ENCODE results near the gene LATS1.
"Not testable (repeated sequence)": the region's sequence is repeated elsewhere in the genome, so short reads cannot be mapped to it uniquely, and the experiment has no call there.

The LATS1 gene

GRCh38 chr6:149711711-149712110 lies 6.2 kb downstream of the LATS1 start:
- DNase-seq (no peak), ATAC-seq (no peak)
- peaks cover 56% of the 10 kb centered on the region for H3K4me1 Mint-ChIP-seq
- no peak overlapping the region for H3K27ac Mint-ChIP-seq
- no peaks in the 10 kb centered on the region for H3K27me3 Mint-ChIP-seq
- H3K9me3 Mint-ChIP-seq: no peaks in the 10 kb centered on the region
- H3K4me3 Mint-ChIP-seq: no peak overlapping the region

DNA sequence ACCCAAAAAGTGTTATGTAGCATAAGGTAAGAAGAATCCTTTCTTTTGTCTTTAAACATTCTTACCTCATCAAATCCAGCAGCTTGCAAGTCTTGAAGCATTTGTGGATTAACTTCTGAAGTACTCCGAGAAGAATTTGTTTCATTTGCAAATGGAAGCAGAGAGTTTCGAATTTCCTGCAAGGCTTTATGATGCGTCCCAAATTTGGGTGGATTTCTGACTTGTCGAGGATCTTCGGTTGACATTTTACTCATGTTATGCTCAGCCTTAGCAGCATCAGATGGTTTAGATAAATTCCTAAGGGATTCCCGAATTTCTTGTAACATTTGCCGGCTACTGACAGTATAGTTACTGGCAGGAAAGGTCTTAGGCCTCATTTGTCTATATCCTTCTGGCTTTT lies 16.2 kb downstream of the LATS1 start:
- ATAC-seq: no peak
- no peak for DNase-seq
- Mint-ChIP-seq H3K27me3 (no peaks in the 10 kb centered on the region), H3K9me3 (no peaks in the 10 kb centered on the region), H3K4me1 (peaks cover 15% of the 10 kb centered on the region), H3K27ac (no peak overlapping the region), H3K4me3 (no peak overlapping the region)

- DNase-seq: no peak
- no peak overlapping the region for H3K4me3 Mint-ChIP-seq
- ATAC-seq: no peak
- no peaks in the 10 kb centered on the region for H3K9me3 Mint-ChIP-seq
- peaks cover 8% of the 10 kb centered on the region for H3K4me1 Mint-ChIP-seq
- no peaks in the 10 kb centered on the region for H3K27me3 Mint-ChIP-seq
- H3K27ac Mint-ChIP-seq: peak overlapping the region in 1 of 2 donors; percentile 9
These were observed 18.8 kb downstream of the LATS1 start for GRCh38 chr6:149699150-149699549.

DNA sequence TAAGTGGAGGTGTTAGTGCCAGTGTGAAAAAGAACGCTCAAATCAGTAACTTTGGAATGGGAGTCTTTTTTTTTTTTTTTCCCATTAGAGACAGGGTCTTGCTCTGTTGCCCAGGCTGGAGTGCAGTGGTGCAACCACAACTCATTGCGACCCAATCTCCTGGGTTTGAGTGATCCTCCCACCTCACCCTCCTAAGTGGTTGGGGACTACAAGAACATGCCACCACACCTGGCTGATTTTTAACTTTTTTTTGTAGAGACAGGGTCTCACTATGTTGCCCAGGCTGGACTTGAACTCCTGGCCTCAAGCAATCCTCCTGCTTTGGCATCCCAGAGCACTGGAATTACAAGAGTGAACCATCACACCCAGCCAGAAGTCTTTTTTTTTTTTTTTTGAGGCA lies 19.7 kb downstream of the LATS1 start:
- DNase-seq (no peak), ATAC-seq (no peak)
- Mint-ChIP-seq H3K4me3 (no peak overlapping the region), H3K4me1 (peaks cover 8% of the 10 kb centered on the region), H3K9me3 (no peaks in the 10 kb centered on the region), H3K27me3 (no peaks in the 10 kb centered on the region), H3K27ac (peak overlapping the region in 1 of 2 donors; percentile 42)

GRCh38 chr6:149696901-149697300 lies 21.0 kb downstream of the LATS1 start:
- H3K27ac Mint-ChIP-seq: no peak overlapping the region

DNA sequence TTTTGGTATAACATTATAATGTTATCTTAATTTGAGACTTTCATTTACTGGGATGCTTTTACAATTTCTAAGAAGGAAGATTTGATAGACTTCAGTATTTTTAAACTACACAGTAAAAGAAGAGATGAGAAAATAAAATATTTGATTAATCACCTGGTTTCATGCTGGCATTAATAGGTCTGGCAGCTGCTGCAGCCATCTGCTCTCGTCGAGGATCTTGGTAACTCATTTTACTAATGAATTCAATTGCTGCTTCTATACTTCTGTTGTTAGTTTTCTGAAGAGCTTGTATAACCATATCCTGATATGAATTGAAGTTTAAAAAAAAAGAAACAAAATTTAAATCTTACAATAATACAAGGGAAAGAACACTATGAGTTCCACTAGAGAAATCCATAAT lies 23.0 kb downstream of the LATS1 start:
- H3K27me3 Mint-ChIP-seq: no peaks in the 10 kb centered on the region
- no peak overlapping the region for H3K27ac Mint-ChIP-seq
- peaks cover 8% of the 10 kb centered on the region for H3K4me1 Mint-ChIP-seq
- H3K4me3 Mint-ChIP-seq: no peak overlapping the region
- H3K9me3 Mint-ChIP-seq: no peaks in the 10 kb centered on the region
- no peak for ATAC-seq
- no peak for DNase-seq

More at GRCh38 chr6:149696901-149697300, 21.0 kb downstream of the LATS1 start:
- ATAC-seq (no peak), DNase-seq (no peak)
- H3K9me3 Mint-ChIP-seq: no peaks in the 10 kb centered on the region
- H3K27me3 Mint-ChIP-seq: no peaks in the 10 kb centered on the region
- H3K4me1 Mint-ChIP-seq: peaks cover 8% of the 10 kb centered on the region
- no peak overlapping the region for H3K4me3 Mint-ChIP-seq

DNA sequence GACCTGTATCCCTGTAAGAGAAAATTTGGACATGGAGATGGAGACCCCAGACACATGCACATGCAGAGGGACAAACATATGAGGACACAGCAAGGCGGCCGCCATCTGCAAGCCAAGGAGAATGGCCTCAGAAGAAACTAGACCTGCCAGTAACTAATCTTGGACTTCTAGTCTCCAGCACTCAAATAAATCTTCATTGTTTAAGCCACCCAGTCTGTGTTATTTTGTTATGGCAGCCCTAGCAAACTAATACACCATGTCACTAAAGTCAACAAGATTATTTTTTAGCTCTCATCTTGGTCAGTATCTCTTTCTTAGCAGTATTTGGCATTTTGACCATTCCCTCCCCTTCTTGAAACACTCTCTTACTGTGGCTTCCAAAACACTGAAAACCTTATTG lies 26.7 kb downstream of the LATS1 start:
- Mint-ChIP-seq H3K27me3 (no peaks in the 10 kb centered on the region), H3K4me3 (no peak overlapping the region), H3K9me3 (no peaks in the 10 kb centered on the region), H3K27ac (no peak overlapping the region), H3K4me1 (peaks cover 23% of the 10 kb centered on the region)
- DNase-seq (no peak), ATAC-seq (no peak)

DNA sequence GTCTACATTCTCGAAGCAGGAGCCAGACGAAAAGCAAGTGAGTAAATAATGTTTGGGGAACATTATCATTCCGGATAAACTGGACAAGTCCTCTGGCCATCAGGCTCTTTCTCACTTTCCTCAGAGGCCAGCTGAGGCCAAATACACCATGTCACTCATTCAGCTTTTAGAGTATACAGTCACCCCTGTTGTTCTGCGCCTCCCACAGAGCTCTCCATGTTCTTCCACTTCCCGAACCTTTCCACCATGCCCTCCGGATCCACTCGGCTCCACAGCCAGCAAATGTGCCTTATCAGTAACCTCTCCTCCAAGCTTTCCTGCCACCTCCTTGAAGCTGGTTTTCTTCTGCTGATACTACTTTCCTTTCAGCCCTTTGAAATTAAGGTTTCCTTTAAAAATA lies 31.7 kb downstream of the LATS1 start:
- Mint-ChIP-seq H3K9me3 (no peaks in the 10 kb centered on the region), H3K27me3 (no peaks in the 10 kb centered on the region), H3K4me1 (peaks cover 35% of the 10 kb centered on the region), H3K4me3 (peak overlapping the region in 1 of 2 donors; percentile 7), H3K27ac (peak overlapping the region in 1 of 2 donors; percentile 37)
- no peak for DNase-seq
- no peak for ATAC-seq

DNA sequence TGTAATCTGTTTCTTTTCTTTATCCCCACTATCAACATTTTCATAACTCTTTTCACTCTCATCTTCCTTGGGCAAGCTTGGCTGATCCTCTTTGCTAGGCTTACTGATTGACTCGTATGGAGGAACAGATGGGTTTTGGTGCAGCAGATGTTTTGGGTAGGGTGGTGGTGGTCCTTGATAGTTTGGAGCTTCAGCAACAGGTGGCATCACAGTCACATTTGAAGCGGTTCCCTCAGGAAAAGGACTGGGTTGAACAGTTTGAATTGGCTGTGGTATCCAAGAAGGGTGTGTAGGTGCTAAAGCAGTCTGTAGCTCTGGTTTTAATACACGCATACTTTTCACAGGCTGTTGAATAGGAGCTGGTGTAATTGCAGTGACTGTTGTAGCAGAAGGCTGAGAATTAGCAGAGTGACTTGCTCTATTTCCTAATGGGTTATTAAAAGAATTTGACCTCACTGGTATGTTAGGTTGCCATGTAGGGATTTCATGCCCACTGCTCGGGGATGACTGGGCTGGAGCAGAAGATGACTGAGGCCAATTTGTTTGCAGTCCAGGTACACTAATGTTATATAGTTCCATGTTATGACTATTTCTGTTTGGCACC lies 34.5 kb downstream of the LATS1 start:
- Mint-ChIP-seq H3K27me3 (no peaks in the 10 kb centered on the region), H3K4me3 (no peak overlapping the region), H3K4me1 (peaks cover 31% of the 10 kb centered on the region), H3K9me3 (no peaks in the 10 kb centered on the region), H3K27ac (no peak overlapping the region)
- DNase-seq (no peak), ATAC-seq (no peak)

DNA sequence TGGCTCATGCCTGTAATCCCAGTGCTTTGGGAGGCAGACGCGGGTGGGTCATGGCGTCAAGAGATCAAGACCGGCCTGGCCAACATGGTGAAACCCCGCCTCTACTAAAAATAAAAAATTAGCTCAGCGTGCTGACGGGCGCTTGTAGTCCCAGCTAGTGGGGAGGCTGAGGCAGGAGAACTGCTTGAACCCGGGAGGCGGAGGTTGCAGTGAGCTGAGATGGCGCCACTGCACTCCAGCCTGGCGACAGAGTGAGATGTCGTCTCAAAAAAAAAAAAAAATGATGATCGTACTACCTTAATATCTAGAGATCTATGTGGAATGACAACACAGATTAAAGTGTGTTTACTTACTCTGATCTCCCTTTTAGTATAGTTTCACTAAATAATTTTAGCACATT lies 36.1 kb downstream of the LATS1 start:
- not testable (repeated sequence) for H3K9me3 Mint-ChIP-seq, H3K27me3 Mint-ChIP-seq, ATAC-seq, H3K27ac Mint-ChIP-seq, H3K4me3 Mint-ChIP-seq, DNase-seq
- H3K4me1 Mint-ChIP-seq: peaks cover 18% of the 10 kb centered on the region

DNA sequence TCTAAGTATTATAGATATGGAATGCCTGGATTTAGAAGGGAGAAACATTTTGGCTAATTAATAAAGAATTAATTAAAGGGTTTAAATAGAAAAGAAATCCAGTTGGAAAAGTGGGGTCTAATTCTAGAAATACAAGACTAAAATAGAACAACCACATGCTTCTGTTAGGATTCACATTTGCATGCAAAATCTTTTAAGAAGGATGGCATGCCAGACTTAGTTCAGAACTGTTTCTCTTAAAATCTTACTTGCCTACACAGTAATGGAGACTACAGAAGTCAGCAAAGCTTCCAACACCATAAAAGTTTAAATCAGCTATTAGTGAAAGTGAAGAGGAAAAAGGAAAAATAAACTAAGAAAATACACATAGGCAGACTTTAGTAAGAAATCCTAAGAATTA lies 36.7 kb downstream of the LATS1 start:
- no peaks in the 10 kb centered on the region for H3K27me3 Mint-ChIP-seq
- ATAC-seq (no peak), DNase-seq (no peak)
- no peaks in the 10 kb centered on the region for H3K9me3 Mint-ChIP-seq
- H3K4me1 Mint-ChIP-seq: peaks cover 12% of the 10 kb centered on the region
- no peak overlapping the region for H3K27ac Mint-ChIP-seq
- H3K4me3 Mint-ChIP-seq: no peak overlapping the region

DNA sequence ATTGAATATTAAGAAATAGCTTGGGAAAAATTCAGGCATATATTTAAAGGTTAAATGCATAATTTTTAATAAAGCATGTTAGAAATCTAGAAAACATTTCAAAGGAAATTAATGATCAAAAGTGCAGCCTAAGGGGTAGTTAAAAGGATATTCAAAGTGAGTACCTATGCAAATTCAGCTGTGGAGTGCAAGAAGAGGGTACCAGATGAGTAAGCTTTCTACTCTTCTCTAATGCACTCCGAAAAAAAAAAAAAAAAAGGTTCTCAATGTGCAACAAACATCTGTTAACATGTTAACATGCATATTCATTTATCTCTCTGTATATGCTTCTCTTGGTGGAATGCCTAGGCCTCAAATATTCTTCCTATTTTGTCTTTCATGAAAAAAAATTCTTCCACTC lies 37.4 kb downstream of the LATS1 start:
- H3K4me1 Mint-ChIP-seq: peaks cover 9% of the 10 kb centered on the region
- H3K27me3 Mint-ChIP-seq: no peaks in the 10 kb centered on the region
- no peaks in the 10 kb centered on the region for H3K9me3 Mint-ChIP-seq
- H3K27ac Mint-ChIP-seq: no peak overlapping the region
- no peak for ATAC-seq
- no peak overlapping the region for H3K4me3 Mint-ChIP-seq
- DNase-seq: no peak

GRCh38 chr6:149672265-149672664 lies 45.6 kb downstream of the LATS1 start:
- peak overlapping the region in 1 of 2 donors; percentile 77 for H3K27ac Mint-ChIP-seq
- DNase-seq, H3K9me3 Mint-ChIP-seq, H3K27me3 Mint-ChIP-seq, H3K4me3 Mint-ChIP-seq, ATAC-seq, H3K4me1 Mint-ChIP-seq: not testable (repeated sequence)

DNA sequence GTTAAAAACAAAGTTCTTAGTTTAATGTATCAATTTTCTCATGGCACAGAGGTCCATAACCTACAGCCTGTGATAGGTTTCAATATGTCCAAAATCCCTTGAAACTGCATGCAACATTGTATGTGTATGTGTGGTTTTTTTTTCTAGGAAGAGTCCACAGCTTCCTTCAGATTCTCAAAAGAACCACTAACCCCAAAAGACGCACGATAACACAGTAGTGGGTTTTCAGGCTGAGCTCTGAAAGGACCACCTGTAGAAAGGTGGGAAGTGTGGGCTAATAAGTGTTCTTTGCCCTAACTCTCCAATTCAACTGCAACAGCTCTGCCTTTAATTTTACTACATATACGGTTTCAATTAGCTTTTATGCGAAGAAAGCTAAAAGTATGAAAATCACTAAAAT lies 57.9 kb downstream of the LATS1 start:
- ATAC-seq: peak; percentile 67
- Mint-ChIP-seq H3K9me3 (no peaks in the 10 kb centered on the region), H3K4me1 (peaks cover 13% of the 10 kb centered on the region), H3K27me3 (no peaks in the 10 kb centered on the region), H3K27ac (no peak overlapping the region), H3K4me3 (no peak overlapping the region)
- DNase-seq: no peak

DNA sequence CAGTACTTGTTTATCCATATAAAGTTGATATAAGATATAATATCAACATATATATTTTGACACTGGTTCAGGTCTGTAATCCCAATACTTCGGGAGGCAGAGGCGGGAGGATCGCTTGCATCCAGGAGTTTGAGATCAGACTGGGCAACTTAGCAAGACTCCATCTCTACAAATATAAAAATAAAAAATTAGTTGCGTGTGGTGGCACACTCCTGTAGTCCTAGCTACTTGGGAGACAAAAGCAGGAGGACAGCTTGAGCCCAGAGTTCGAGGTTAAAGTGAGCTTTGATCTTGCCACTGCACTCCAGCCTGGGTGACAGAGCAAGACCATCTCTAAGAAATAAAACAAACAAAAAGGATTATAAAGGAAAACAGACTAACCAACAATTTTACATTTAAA lies 60.5 kb downstream of the LATS1 start:
- H3K4me1 Mint-ChIP-seq: peaks cover 13% of the 10 kb centered on the region
- no peak for ATAC-seq

DNA sequence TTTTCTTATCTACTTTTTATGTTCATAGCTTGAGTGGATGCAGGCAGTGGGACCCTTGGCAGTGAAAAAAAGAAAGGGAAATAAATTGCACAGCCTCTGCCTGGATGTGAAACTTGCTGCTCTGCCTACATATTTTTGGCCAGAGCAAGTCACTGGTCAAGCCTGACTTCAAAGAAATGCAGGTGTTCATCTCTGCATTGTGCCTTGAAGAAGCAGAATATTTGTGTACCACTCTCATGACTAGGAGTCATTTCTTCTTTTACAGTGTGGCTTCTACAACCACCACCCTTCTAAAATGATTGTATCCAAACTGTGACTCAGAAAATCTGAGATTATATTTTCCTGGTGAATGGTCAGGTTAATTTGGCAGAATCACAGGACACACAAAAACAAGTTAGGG lies 66.8 kb downstream of the LATS1 start:
- no peak for ATAC-seq
- Mint-ChIP-seq H3K4me3 (no peak overlapping the region), H3K27me3 (no peaks in the 10 kb centered on the region), H3K27ac (no peak overlapping the region), H3K9me3 (no peaks in the 10 kb centered on the region), H3K4me1 (peaks cover 4% of the 10 kb centered on the region)
- DNase-seq: no peak

More for the DNA sequence above, 60.5 kb downstream of the LATS1 start:
- no peak overlapping the region for H3K27ac Mint-ChIP-seq
- H3K27me3 Mint-ChIP-seq: no peaks in the 10 kb centered on the region
- no peak for DNase-seq
- no peak overlapping the region for H3K4me3 Mint-ChIP-seq
- no peaks in the 10 kb centered on the region for H3K9me3 Mint-ChIP-seq

Measured in stimulated activated naive CD8-positive, alpha-beta T cell treated with anti-CD3 and anti-CD28 coated beads, Interleukin-15, amount 100 ng/mL, for 72 hours (primary cell).